Testis (tissue), 2 donors: Measurements from ENCODE around the gene TELO2.

Experiments used
- POLR2A ChIP-seq: fragments of 450-650 bp; IDR thresholded peaks from one replicate; pipeline ENCODE4 v1.6.1; 2017; ENCODE audit warnings: antibody characterized with exemption, mild to moderate bottlenecking, moderate library complexity
- TF ChIP-seq, protein P1 (sequence below), 3 experiments: fragments of 450-650 bp in 2 of 3; fragments of 200-600 bp in 1 of 3; sonication (generic) in 1 of 3; IDR thresholded peaks; one replicate each; pipeline ENCODE4 v1.5.1; 2016 to 2019; ENCODE audit warnings: antibody characterized with exemption in 3 of 3, mild to moderate bottlenecking in 2 of 3, moderate library complexity in 1 of 3

DNA sequence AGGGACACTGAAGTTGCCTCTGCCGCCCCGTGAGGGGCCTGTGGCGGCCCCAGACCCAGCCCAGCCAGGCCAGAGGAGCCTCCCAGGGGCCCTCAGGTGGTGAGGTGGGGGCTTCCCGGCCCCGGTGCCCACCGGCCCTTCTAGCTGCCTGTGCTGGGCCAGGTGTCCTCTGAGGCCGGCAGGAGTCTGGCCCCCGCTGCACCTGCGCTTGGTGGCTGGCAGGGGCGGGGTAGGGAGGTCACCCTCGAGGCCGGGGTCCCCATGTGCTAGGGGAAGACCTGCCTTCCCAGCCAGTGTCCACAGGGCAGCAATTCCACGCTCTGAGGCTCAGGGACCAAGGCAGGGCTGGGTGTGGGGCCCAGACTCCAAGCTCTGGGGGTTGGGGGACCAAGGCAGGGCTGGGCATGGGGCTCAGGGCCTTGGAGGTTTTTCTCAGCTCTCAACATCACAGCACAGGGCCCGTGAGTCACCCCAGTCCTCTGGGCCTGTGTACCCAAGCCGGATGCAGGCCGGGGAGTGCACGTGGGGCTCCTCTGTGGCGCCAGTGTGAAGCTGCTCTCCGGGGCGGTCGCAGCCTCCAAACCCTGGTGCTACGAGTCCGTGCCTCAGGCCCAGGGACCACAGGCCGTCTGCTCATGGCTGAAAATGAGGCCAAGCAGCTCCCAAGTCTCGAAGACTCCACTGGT, 47.5 kb upstream of the TELO2 start:
- TF ChIP-seq, protein P1, sequence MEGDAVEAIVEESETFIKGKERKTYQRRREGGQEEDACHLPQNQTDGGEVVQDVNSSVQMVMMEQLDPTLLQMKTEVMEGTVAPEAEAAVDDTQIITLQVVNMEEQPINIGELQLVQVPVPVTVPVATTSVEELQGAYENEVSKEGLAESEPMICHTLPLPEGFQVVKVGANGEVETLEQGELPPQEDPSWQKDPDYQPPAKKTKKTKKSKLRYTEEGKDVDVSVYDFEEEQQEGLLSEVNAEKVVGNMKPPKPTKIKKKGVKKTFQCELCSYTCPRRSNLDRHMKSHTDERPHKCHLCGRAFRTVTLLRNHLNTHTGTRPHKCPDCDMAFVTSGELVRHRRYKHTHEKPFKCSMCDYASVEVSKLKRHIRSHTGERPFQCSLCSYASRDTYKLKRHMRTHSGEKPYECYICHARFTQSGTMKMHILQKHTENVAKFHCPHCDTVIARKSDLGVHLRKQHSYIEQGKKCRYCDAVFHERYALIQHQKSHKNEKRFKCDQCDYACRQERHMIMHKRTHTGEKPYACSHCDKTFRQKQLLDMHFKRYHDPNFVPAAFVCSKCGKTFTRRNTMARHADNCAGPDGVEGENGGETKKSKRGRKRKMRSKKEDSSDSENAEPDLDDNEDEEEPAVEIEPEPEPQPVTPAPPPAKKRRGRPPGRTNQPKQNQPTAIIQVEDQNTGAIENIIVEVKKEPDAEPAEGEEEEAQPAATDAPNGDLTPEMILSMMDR (IDR thresholded peaks at IDR 0.05): no peak
- no peak for TF ChIP-seq POLR2A
